Measurements from ENCODE around the gene RHBDF2.
A peak's percentile ranks its signal among the peaks of the same experiment; 100 is the strongest.
"Not testable (repeated sequence)": the region's sequence is repeated elsewhere in the genome, so short reads cannot be mapped to it uniquely, and the experiment has no call there.

The RHBDF2 gene

GRCh38 chr17:76530811-76531485 lies 29.7 kb upstream of the RHBDF2 start:
- Mint-ChIP-seq H3K27me3 (no peaks in the 10 kb centered on the region), H3K9me3 (no peaks in the 10 kb centered on the region), H3K4me1 (peaks cover 23% of the 10 kb centered on the region), H3K27ac (no peak overlapping the region), H3K4me3 (no peak overlapping the region), H3K36me3 (no peaks in the 10 kb centered on the region)

- Mint-ChIP-seq H3K27ac (no peak overlapping the region), H3K36me3 (no peaks in the 10 kb centered on the region), H3K9me3 (no peaks in the 10 kb centered on the region), H3K4me3 (no peak overlapping the region), H3K4me1 (peaks cover 23% of the 10 kb centered on the region), H3K27me3 (no peaks in the 10 kb centered on the region)
These were observed 29.0 kb upstream of the RHBDF2 start for GRCh38 chr17:76530095-76530723.

GRCh38 chr17:76529224-76530094 lies 28.2 kb upstream of the RHBDF2 start:
- no peaks in the 10 kb centered on the region for H3K9me3 Mint-ChIP-seq
- H3K36me3 Mint-ChIP-seq = no peaks in the 10 kb centered on the region
- H3K27me3 Mint-ChIP-seq = no peaks in the 10 kb centered on the region
- H3K4me3 Mint-ChIP-seq = no peak overlapping the region
- no peak overlapping the region for H3K27ac Mint-ChIP-seq
- H3K4me1 Mint-ChIP-seq = peaks cover 25% of the 10 kb centered on the region

GRCh38 chr17:76528528-76529223 lies 27.5 kb upstream of the RHBDF2 start:
- Mint-ChIP-seq H3K27ac (peak overlapping the region; percentile 23), H3K4me3 (no peak overlapping the region), H3K27me3 (no peaks in the 10 kb centered on the region), H3K9me3 (no peaks in the 10 kb centered on the region), H3K4me1 (peaks cover 28% of the 10 kb centered on the region), H3K36me3 (no peaks in the 10 kb centered on the region)

- Mint-ChIP-seq H3K27me3 (no peaks in the 10 kb centered on the region), H3K27ac (peak overlapping the region; percentile 93), H3K9me3 (no peaks in the 10 kb centered on the region), H3K4me1 (peaks cover 33% of the 10 kb centered on the region), H3K4me3 (peak overlapping the region; percentile 68), H3K36me3 (no peaks in the 10 kb centered on the region)
These were observed 26.9 kb upstream of the RHBDF2 start for GRCh38 chr17:76528156-76528527.

- Mint-ChIP-seq H3K4me1 (peaks cover 36% of the 10 kb centered on the region), H3K36me3 (no peaks in the 10 kb centered on the region), H3K27me3 (no peaks in the 10 kb centered on the region), H3K27ac (no peak overlapping the region), H3K9me3 (no peaks in the 10 kb centered on the region), H3K4me3 (peak overlapping the region; percentile 51)
These were observed 26.3 kb upstream of the RHBDF2 start for GRCh38 chr17:76527430-76528111.

- not testable (repeated sequence) for H3K36me3 Mint-ChIP-seq, H3K27me3 Mint-ChIP-seq, H3K9me3 Mint-ChIP-seq, H3K27ac Mint-ChIP-seq
- Mint-ChIP-seq H3K4me1 (peaks cover 36% of the 10 kb centered on the region), H3K4me3 (peak overlapping the region; percentile 8)
These were observed 25.8 kb upstream of the RHBDF2 start for GRCh38 chr17:76527016-76527415.

- H3K9me3 Mint-ChIP-seq, H3K36me3 Mint-ChIP-seq, H3K27ac Mint-ChIP-seq, H3K27me3 Mint-ChIP-seq, H3K4me3 Mint-ChIP-seq: not testable (repeated sequence)
- peaks cover 32% of the 10 kb centered on the region for H3K4me1 Mint-ChIP-seq
These were observed 24.2 kb upstream of the RHBDF2 start for GRCh38 chr17:76525513-76525833.

GRCh38 chr17:76524598-76525512 lies 23.6 kb upstream of the RHBDF2 start:
- peak overlapping the region; percentile 63 for H3K27ac Mint-ChIP-seq
- H3K27me3 Mint-ChIP-seq = no peaks in the 10 kb centered on the region
- no peaks in the 10 kb centered on the region for H3K36me3 Mint-ChIP-seq
- no peak overlapping the region for H3K4me3 Mint-ChIP-seq
- peaks cover 28% of the 10 kb centered on the region for H3K4me1 Mint-ChIP-seq
- H3K9me3 Mint-ChIP-seq = no peaks in the 10 kb centered on the region

GRCh38 chr17:76523084-76524037 lies 22.1 kb upstream of the RHBDF2 start:
- Mint-ChIP-seq H3K27me3 (no peaks in the 10 kb centered on the region), H3K9me3 (no peaks in the 10 kb centered on the region), H3K4me1 (peaks cover 28% of the 10 kb centered on the region), H3K36me3 (no peaks in the 10 kb centered on the region), H3K27ac (no peak overlapping the region), H3K4me3 (peak overlapping the region; percentile 57)

- H3K9me3 Mint-ChIP-seq, H3K27me3 Mint-ChIP-seq, H3K4me3 Mint-ChIP-seq, H3K36me3 Mint-ChIP-seq, H3K27ac Mint-ChIP-seq: not testable (repeated sequence)
- peaks cover 26% of the 10 kb centered on the region for H3K4me1 Mint-ChIP-seq
These were observed 20.5 kb upstream of the RHBDF2 start for GRCh38 chr17:76521683-76522082.

GRCh38 chr17:76521262-76521661 lies 20.0 kb upstream of the RHBDF2 start:
- Mint-ChIP-seq H3K4me3 (no peak overlapping the region), H3K4me1 (peaks cover 30% of the 10 kb centered on the region), H3K27me3 (no peaks in the 10 kb centered on the region), H3K36me3 (no peaks in the 10 kb centered on the region), H3K9me3 (no peaks in the 10 kb centered on the region), H3K27ac (no peak overlapping the region)

- H3K4me3 Mint-ChIP-seq = no peak overlapping the region
These were observed 18.1 kb upstream of the RHBDF2 start for GRCh38 chr17:76519048-76519966.

More at GRCh38 chr17:76519048-76519966, 18.1 kb upstream of the RHBDF2 start:
- H3K27ac Mint-ChIP-seq = no peak overlapping the region
- peaks cover 42% of the 10 kb centered on the region for H3K4me1 Mint-ChIP-seq
- no peaks in the 10 kb centered on the region for H3K27me3 Mint-ChIP-seq
- no peaks in the 10 kb centered on the region for H3K9me3 Mint-ChIP-seq
- no peaks in the 10 kb centered on the region for H3K36me3 Mint-ChIP-seq

All from activated naive CD4-positive, alpha-beta T cell treated with anti-CD3 and anti-CD28 coated beads, Interleukin-2, amount 50 U/mL, for 24 hours (primary cell).